ENCODE data around the gene YTHDC2.

YTHDC2 gene

GRCh38 chr5:113606298-113607134, 93.0 kb downstream of the YTHDC2 start:
- no peak for DNase-seq

GRCh38 chr5:113607361-113607760, 93.9 kb downstream of the YTHDC2 start:
- DNase-seq = no peak

- DNase-seq = no peak
Measured at GRCh38 chr5:113608113-113608596, 94.7 kb downstream of the YTHDC2 start.

- no peak for DNase-seq
Measured at GRCh38 chr5:113612060-113612496, 98.6 kb downstream of the YTHDC2 start.

- no peak for DNase-seq
Measured at GRCh38 chr5:113614191-113614590, 100.7 kb downstream of the YTHDC2 start.

- DNase-seq = no peak
Measured at GRCh38 chr5:113615708-113616107, 102.2 kb downstream of the YTHDC2 start.

GRCh38 chr5:113617191-113617796, 103.8 kb downstream of the YTHDC2 start:
- no peak for DNase-seq

- no peak for DNase-seq
Measured at GRCh38 chr5:113632996-113633395, 119.5 kb downstream of the YTHDC2 start.

GRCh38 chr5:113634957-113635356, 121.5 kb downstream of the YTHDC2 start:
- DNase-seq = no peak

GRCh38 chr5:113641715-113642114, 128.2 kb downstream of the YTHDC2 start:
- no peak for DNase-seq

Measured in DMS79 (cell line).